IPS DF 4.7 (cell line): ENCODE results near the gene ARHGEF7.
"Not testable (repeated sequence)": the region's sequence is repeated elsewhere in the genome, so short reads cannot be mapped to it uniquely, and the experiment has no call there.

Experiments
- DNase-seq: peaks from one replicate; pipeline ENCODE4 v3.0.0-alpha.2; 2013; ENCODE audit warnings: low spot score; ENCODE audit errors: extremely low read depth

The ARHGEF7 gene

GRCh38 chr13:111166882-111167675 is 52.0 kb downstream of the ARHGEF7 start:
- no peak for DNase-seq

- DNase-seq: no peak
These were observed 53.0 kb downstream of the ARHGEF7 start for GRCh38 chr13:111168107-111168506.

- no peak for DNase-seq
These were observed 56.0 kb downstream of the ARHGEF7 start for GRCh38 chr13:111171112-111171511.

GRCh38 chr13:111171629-111172028 is 56.5 kb downstream of the ARHGEF7 start:
- no peak for DNase-seq

GRCh38 chr13:111174377-111175114 is 59.4 kb downstream of the ARHGEF7 start:
- DNase-seq: no peak

- no peak for DNase-seq
These were observed 60.3 kb downstream of the ARHGEF7 start for GRCh38 chr13:111175372-111175771.

GRCh38 chr13:111175935-111176334 is 60.8 kb downstream of the ARHGEF7 start:
- no peak for DNase-seq

- DNase-seq: no peak
These were observed 61.3 kb downstream of the ARHGEF7 start for GRCh38 chr13:111176421-111176820.

- no peak for DNase-seq
These were observed 62.1 kb downstream of the ARHGEF7 start for GRCh38 chr13:111177081-111177711.

- no peak for DNase-seq
These were observed 62.8 kb downstream of the ARHGEF7 start for GRCh38 chr13:111177921-111178320.

GRCh38 chr13:111178402-111178801 is 63.3 kb downstream of the ARHGEF7 start:
- DNase-seq: no peak

GRCh38 chr13:111179908-111180760 is 65.0 kb downstream of the ARHGEF7 start:
- DNase-seq: no peak

- no peak for DNase-seq
These were observed 66.9 kb downstream of the ARHGEF7 start for GRCh38 chr13:111181977-111182376.

- DNase-seq: no peak
These were observed 68.1 kb downstream of the ARHGEF7 start for GRCh38 chr13:111183087-111183645.

GRCh38 chr13:111183959-111184358 is 68.8 kb downstream of the ARHGEF7 start:
- DNase-seq: no peak

GRCh38 chr13:111184458-111185401 is 69.6 kb downstream of the ARHGEF7 start:
- no peak for DNase-seq

- no peak for DNase-seq
These were observed 71.3 kb downstream of the ARHGEF7 start for GRCh38 chr13:111186305-111186935.

- DNase-seq: no peak
These were observed 72.9 kb downstream of the ARHGEF7 start for GRCh38 chr13:111187960-111188541.

- DNase-seq: not testable (repeated sequence)
These were observed 74.0 kb downstream of the ARHGEF7 start for GRCh38 chr13:111189064-111189505.
